Measurements from ENCODE around the gene CTBP2.
A peak's percentile ranks its signal among the peaks of the same experiment; 100 is the strongest.

Gene CTBP2

DNA sequence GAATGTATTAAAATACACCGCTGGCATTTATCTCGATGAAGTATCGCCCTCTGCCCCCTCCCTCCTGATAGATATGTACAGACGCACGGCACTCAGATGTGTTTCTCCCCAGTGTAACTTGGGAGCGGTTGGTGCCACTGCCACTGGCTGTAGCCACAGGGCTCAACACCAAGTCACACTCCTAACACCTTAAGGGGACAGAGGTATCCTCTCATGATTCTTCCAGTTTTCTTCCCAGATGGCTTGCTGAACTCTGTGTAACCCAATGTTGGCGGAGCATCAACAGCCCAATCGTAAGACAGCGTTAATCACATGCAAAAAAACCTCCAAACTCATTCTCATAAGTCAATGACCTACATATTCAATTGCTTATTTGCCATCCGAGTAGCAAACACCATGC lies 35.5 kb downstream of the CTBP2 start:
- DNase-seq, result no peak

DNA sequence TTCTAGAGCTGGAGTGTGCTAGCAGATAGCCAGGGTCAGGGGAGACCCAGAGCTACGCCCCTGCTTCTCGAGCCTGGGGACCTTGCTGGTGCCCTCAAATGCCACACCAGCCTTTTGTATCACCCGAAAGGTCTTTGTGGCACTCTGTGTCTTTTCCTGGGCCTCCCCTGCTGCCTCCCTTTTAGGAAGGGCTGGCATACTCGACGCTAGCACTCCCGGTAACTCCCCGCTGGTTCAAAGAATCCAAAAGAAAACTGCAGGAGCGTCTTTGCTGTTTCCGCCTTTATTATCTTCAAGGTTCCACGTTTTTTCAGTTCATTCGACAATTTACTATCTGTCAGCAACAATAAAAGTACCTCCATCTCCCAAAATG lies 36.3 kb downstream of the CTBP2 start:
- no peak for DNase-seq

DNA sequence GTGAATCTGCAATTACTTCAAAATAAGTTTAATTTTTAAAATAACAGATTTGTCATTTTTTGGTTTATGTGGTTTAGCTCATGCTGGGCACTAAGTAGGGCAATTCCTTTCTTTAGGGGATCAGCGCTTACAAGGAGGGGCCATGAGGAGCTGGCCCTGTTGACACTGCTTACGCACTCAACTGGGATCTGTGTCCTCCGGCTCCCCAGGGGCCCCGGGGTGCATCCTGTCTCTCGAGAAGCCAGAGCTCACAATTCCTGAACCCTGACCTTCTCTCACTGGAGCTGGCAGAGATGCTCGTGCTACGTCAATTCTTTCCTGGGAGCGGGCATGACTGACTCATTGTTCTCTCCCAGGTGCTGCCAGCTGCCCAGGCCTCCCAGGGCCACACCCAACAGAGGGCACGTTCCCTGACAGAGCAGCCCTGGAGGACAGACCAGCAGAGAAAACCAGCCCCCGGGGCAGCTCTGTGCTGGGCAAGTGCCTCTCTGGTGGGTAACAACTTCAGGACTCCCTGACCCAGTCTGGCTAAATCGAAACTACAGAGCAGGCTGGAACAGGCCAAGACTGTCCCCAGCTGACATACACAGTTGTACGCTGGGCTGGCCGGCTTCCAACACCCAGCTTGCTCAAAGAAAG lies 36.8 kb downstream of the CTBP2 start:
- peak in 10 of 14 donors; percentile 30 to 85 (median 64) for DNase-seq

- DNase-seq, result no peak
Observed at GRCh38 chr10:125122566-125122965, 37.8 kb downstream of the CTBP2 start.

DNA sequence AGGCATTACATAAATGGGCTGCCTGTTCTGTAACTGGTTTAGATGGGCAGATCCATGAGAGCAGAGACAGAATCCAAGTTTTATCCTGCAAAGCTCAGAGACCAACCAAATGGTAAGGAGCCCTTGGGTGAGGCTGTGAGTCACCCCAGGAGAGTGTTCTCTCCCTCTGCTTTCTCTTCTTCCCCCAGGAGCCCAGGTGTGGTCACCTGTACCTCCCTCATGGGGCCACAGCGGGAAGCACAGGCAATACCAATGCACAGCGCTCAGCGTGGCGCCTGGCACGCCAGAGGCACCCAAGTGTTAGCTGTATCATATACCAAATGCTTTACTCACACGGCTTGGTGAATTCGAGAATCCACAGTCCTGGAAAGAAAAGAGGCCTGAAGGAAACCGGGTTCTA lies 39.4 kb downstream of the CTBP2 start:
- DNase-seq, result no peak

DNA sequence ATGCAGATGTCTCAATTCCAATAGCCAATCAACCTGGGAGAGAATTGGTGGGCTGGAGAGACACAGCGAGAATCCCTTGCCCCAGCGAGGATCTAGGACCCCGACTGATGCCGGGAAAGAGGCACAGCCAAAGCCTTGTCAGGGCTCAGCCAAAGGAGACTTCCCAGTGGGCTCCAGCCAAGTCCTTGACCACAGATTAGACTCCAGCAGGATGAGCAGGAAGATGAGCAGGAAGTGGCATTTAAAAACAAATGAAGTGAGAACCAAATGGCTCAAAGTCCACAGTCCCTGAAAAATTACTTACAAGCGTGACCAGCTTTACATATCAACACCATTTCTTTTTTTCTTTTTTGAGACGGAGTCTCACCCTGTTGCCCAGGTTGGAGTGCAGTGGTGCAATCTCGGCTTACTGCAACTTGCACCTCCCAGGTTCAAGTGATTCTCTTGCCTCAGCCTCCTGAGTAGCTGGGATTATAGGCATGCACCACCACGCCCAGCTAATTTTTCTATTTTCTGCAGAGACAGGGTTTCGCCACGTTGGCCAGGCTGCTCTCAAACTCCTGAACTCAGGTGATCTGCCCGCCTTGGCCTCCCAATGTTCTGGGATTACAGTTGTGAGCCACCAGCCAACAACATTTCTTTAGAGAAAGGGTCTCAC lies 40.2 kb downstream of the CTBP2 start:
- peak in 1 of 14 donors; percentile 70 for DNase-seq

GRCh38 chr10:125118701-125119100 lies 41.7 kb downstream of the CTBP2 start:
- no peak for DNase-seq

DNA sequence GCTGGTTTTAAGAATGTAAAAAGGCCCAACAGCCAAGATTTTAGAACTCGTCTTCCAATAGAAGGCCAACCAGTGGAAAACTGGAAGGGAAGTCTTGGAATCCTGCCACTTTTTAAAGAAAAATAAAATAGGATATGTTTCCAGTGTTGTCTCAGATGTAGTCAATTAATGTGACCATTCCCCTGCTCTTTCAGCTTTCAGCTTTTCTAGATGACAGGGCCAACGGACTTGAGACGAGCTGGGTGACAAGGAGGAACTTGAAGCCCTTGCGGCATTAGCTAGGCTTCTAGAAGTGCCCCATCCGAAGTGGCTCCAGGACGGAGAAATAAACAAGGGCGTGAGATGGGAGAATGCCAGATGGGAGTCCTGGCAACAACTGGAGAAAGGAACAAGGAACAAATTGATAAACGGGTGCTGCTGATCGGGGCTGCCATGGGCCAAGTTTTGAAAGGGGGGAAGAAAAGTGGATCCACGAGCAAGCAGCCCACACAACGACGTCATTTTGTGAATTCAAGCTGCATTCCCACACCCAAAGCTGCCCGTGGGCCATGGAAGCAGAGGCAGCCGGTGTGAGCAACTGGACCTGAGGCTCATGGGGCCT lies 42.3 kb downstream of the CTBP2 start:
- peak in 6 of 14 donors; percentile 12 to 34 (median 16) for DNase-seq

DNA sequence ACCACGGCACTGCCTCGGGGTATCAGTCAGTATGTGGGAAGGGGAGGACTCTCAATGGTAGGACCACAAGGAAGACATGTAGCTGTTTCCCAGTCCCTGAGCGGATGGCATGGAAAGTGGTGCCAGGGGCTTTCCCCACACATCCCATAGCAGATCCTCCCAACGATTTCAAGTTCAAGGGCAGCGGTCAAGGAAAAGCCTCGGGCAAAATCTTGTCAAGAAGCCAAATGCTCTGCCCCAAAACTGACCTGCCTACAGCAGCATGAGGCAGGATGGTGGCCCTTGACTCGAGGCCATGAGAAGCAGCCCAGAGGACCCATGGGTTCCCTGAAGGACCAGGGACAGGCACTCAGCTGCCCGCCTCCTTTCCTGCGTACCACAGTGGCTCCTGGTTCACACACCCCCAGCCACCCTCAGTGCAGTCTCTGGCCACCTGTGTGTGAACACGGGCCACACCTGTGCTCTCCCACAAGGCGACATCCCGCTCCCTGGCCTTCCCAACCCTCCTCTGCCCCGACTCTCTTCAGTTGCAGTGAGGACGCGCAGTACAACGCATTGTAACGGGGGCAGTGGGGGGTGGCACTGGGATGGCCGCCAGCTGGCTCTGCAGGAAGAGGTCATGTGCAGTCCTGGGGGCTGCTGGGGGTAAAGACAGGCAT lies 43.6 kb downstream of the CTBP2 start:
- DNase-seq, result no peak

- no peak for DNase-seq
Observed at GRCh38 chr10:125116041-125116649, 44.2 kb downstream of the CTBP2 start.

- no peak for DNase-seq
Observed at GRCh38 chr10:125115409-125115808, 45.0 kb downstream of the CTBP2 start.

DNA sequence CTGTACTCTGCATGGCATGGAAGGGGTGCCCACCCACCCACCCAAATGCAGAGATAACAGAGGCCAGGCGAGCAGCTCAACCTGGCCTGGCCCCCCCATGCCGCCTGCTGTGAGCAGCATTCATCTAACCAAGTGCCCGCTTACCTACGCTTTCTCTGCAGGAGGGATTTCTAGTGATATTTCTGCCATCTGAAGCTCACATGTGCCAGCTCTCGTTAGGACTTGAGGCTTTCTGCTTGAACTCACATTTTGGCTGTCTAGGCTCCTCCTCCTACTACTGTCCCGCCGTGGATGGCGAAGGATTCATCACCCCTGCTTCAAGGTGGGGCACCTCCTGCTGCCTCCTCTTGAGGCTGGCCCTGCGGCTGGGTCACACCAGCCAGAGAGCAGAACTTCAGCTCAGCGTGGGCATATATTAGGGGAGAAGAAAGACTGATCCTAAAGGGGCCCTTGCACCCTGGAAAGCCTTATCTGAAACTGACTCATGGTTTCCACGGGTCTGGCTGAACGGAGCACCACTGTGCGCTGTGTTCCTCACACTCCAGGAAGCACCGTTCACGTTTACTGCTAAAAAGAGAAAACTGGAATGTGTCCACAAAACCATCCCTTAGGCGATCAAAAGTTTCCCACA lies 45.5 kb downstream of the CTBP2 start:
- peak in 1 of 14 donors; percentile 37 for DNase-seq

DNA sequence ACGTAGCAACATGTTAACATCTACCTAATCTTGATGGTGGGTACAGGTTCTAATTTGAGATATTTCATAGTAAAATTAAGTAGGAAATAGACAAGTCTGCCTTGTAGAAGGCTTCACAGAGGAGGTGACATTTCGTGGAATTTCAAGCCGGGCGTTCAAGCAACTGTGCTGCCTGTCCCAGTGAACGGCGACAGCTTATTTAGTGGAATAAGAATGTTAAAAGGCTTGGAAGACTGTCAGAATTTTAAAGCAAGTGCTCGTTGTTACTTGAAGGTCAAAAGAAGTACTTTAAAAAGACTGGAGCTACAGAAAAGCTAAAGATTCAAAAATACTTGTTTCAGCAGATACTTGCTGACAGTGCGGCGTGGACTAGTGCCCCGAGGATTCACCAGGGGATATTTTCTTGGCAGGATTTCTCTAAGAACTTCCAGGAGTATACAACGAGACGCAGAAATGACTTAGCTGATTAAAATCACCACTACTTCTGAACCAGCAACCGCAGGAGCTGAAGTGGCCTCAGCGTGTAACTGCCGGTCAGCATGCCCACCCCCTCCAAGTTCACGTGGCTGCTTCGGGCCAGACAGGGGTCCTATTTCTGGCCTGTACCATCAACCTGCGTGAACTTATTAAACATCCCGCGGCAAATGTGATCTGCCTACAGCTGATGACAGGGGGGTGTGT lies 46.5 kb downstream of the CTBP2 start:
- no peak for DNase-seq

- no peak for DNase-seq
Observed at GRCh38 chr10:125112697-125113494, 47.5 kb downstream of the CTBP2 start.

- no peak for DNase-seq
Observed at GRCh38 chr10:125111118-125111727, 49.1 kb downstream of the CTBP2 start.

DNA sequence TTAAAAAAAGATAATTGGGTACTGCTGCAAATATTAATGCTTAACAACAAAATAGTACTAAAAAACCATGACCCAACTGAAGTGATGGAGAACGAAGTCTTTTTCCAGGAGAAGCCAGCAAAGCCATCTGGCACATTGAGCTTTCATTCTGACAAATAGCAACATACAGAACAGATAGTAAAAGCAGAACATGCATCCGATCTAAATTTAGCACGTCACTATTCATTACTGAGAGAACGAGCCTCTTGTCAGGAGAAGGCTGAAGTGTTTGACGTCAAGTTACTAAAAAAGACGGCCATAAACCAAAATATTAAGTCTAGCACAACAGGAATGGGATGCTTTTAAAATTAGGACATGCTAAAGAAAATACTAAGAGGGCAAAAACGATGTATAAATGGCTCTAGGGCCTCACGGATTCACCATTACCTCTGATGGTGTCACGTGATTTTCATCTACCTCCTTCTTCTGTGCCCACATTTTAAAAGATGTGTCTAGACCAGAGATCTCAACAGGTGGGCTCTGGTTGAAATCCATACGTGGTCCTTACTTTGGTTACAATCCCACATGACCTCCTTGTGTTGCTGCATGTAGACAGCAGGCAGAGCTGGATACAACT lies 52.3 kb downstream of the CTBP2 start:
- DNase-seq, result no peak

- DNase-seq, result no peak
Observed at GRCh38 chr10:125107166-125107949, 53.0 kb downstream of the CTBP2 start.

- no peak for DNase-seq
Observed at GRCh38 chr10:125106586-125106985, 53.8 kb downstream of the CTBP2 start.

DNA sequence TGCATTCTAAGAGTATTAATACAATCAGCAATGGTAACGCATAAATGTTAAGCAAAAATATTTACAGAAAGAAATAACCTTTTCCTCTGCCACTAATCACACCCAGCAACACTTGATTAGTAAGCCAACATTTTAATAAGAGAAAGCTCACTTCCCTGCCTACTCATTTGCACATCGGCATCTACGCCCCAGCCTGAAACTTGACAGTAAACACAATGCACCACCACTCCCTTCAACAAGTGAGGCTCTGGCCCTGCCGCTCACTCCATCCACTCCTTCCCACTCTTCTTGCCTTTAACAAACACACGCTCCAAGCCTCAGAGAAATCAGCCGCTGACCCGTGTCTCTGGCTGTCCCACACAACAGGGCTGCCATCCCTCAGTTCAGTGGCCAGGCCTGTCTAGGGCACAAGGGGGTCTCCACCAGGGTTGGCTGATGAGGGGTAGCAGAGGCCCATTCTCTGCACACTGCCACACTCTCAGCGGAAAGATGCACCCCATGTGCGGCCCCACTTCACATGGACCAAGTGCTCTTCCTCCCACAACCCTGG lies 54.6 kb downstream of the CTBP2 start:
- DNase-seq, result no peak

All from C1 segment of cervical spinal cord (tissue), 14 donors.